HepG2 (cell line): ENCODE data around the gene BTRC. TPM values are rescaled to one million over a fixed set of nuclear protein-coding genes. Genes with fewer than 3 reads are reported as not detected.
"Not testable (repeated sequence)": the region's sequence is repeated elsewhere in the genome, so short reads cannot be mapped to it uniquely, and the experiment has no call there.

Experiments used
- ATAC-seq: fragments of 200-7000 bp; cut with Tn5 transposase; 3 replicates; pipeline ENCODE4 v1.9.1; 2020; ENCODE audit warnings: mild to moderate bottlenecking, moderate library complexity
- BruUV-seq: library from RNA; stranded (reverse); fragments of 400-500 nt; replicated peaks from 2 replicates; lab custom pipeline; 2021; lab: Mats Ljungman, UMichigan
- CTCF ChIA-PET: fragments of 300-600 bp; formaldehyde crosslinking; extraction: SDS; loops from one replicate; lab custom pipeline; 2021; ENCODE audit warnings: low total read pairs, inconsistent platforms, low intra/inter-chr PET ratio; lab: Yijun Ruan, JAX
- POLR2A ChIA-PET: fragments of 350-600 bp; sonication (Branson Sonifier 250); formaldehyde crosslinking; loops from one replicate; lab custom pipeline; 2020; ENCODE audit warnings: antibody characterized with exemption, inconsistent platforms; lab: Yijun Ruan, JAX
- DNase-seq: peaks from one replicate; pipeline ENCODE4 v3.0.0-alpha.2; 2015; ENCODE audit warnings: low spot score
- FAIRE-seq: peaks from 3 replicates; lab custom pipeline; 2011; peaks lifted over from hg19 to GRCh38; lab: Jason Lieb, UNC
- H2AFZ ChIP-seq: one replicate; pipeline ENCODE4 v1.6.1; 2011; ENCODE audit warnings: low read length, inconsistent platforms
- H3K27ac ChIP-seq: fragments of 300-600 bp; 3 replicates; pipeline ENCODE4 v1.8.0; 2011; ENCODE audit warnings: mixed run types, mild to moderate bottlenecking, mixed read lengths, low read length, inconsistent platforms; ENCODE audit not compliant: insufficient read depth; ENCODE audit errors: extremely low read length
- H3K27me3 ChIP-seq, 2 experiments: fragments of 200-600 bp in 1 of 2; 2 replicates in 1 of 2; 3 replicates in 1 of 2; pipeline versions ENCODE4 v1.6.0 to v1.8.0; 2011; ENCODE audit warnings: low read length in 2 of 2, mild to moderate bottlenecking in 2 of 2, moderate library complexity in 2 of 2, inconsistent platforms in 1 of 2; ENCODE audit not compliant: insufficient read depth in 2 of 2, control insufficient read depth in 1 of 2
- H3K36me3 ChIP-seq, 2 experiments: fragments of 200-600 bp in 1 of 2; replicated peaks in 1 of 2; 2 replicates in 1 of 2; 3 replicates in 1 of 2; pipeline versions ENCODE4 v1.5.1 to v1.8.0; 2011; ENCODE audit warnings: low read length in 2 of 2, inconsistent platforms in 1 of 2; ENCODE audit not compliant: insufficient read depth in 2 of 2, control insufficient read depth in 1 of 2
- H3K4me1 ChIP-seq: 2 replicates; pipeline ENCODE4 v1.5.1; 2012; ENCODE audit warnings: low read length, inconsistent platforms; ENCODE audit not compliant: insufficient read depth
- H3K4me2 ChIP-seq: 2 replicates; pipeline ENCODE4 v1.6.0; 2011; ENCODE audit warnings: low read depth, low read length, inconsistent platforms
- H3K4me3 ChIP-seq, 3 experiments: fragments of 200-600 bp in 1 of 3; sonication (generic), shearing (Covaris generic) in 1 of 3; replicated peaks in 1 of 3; 2 replicates each; pipeline ENCODE4 v1.5.1; 2011 to 2016; ENCODE audit warnings: low read length in 3 of 3, inconsistent platforms in 2 of 3, low read depth in 2 of 3, mild to moderate bottlenecking in 2 of 3, control low read depth in 1 of 3, mixed read lengths in 1 of 3; ENCODE audit not compliant: insufficient read depth in 1 of 3
- H3K79me2 ChIP-seq: one replicate; pipeline ENCODE4 v1.6.1; 2011; ENCODE audit warnings: low read length, inconsistent platforms; ENCODE audit not compliant: insufficient read depth
- H3K9ac ChIP-seq: 2 replicates; pipeline ENCODE4 v1.6.0; 2011; ENCODE audit warnings: mild to moderate bottlenecking, low read depth, low read length, inconsistent platforms; ENCODE audit not compliant: insufficient read depth
- H3K9me3 ChIP-seq: 2 replicates; pipeline ENCODE4 v1.5.1; 2012; ENCODE audit warnings: mild to moderate bottlenecking, low read length
- H4K20me1 ChIP-seq: 2 replicates; pipeline ENCODE4 v1.6.0; 2011; ENCODE audit warnings: inconsistent platforms, mild to moderate bottlenecking, low read length, moderate library complexity; ENCODE audit not compliant: insufficient read depth
- FOSL2 ChIP-seq: sonication (generic); formaldehyde crosslinking; IDR thresholded peaks from 2 replicates; pipeline ENCODE4 v1.4.0; 2020; ENCODE audit warnings: missing genetic modification reagents
- KMT2A ChIP-seq: sonication (generic); formaldehyde crosslinking; IDR thresholded peaks from 2 replicates; pipeline ENCODE4 v1.4.0; 2020; ENCODE audit warnings: missing genetic modification reagents
- NFYB ChIP-seq: sonication (generic); formaldehyde crosslinking; IDR thresholded peaks from 2 replicates; pipeline ENCODE4 v1.4.0; 2020; ENCODE audit warnings: missing genetic modification reagents
- NFYC ChIP-seq: IDR thresholded peaks from 2 replicates; pipeline ENCODE4 v1.6.1; 2016; ENCODE audit warnings: missing genetic modification reagents, missing compliant biosample characterization
- RFX5 ChIP-seq: IDR thresholded peaks from 2 replicates; pipeline ENCODE4 v1.6.1; 2011; ENCODE audit warnings: low read depth, low read length, improper control_type of control experiment
- RFXANK ChIP-seq: IDR thresholded peaks from 2 replicates; pipeline ENCODE4 v1.6.1; 2016
- RFXAP ChIP-seq: sonication (generic); formaldehyde crosslinking; IDR thresholded peaks from 2 replicates; pipeline ENCODE4 v1.4.0; 2020; ENCODE audit warnings: missing genetic modification reagents, borderline replicate concordance
- SP1 ChIP-seq, 2 experiments: fragments of 450-650 bp in 1 of 2; sonication (generic) in 1 of 2; formaldehyde crosslinking in 1 of 2; IDR thresholded peaks; 2 replicates each; pipeline versions ENCODE4 v1.4.0 to v1.6.1; 2016 to 2020; ENCODE audit warnings: missing genetic modification reagents in 1 of 2
- ZNF781 ChIP-seq: sonication (generic); formaldehyde crosslinking; IDR thresholded peaks from 2 replicates; pipeline ENCODE4 v1.5.1; 2020; ENCODE audit warnings: borderline replicate concordance, mild to moderate bottlenecking, missing genetic modification reagents; ENCODE audit errors: not compliant biosample characterization
- WGBS: methylation state at CpG from one replicate; pipeline ENCODE4 v1.1.6; 2017; ENCODE audit warnings: low lambda C conversion rate; 5-methylcytosine and 5-hydroxymethylcytosine counted together
- in situ Hi-C: cut with HindIII; loops from 2 replicates; pipeline ENCODE4 v1.10.0; 2017; ENCODE audit warnings: low pct_unique_long_range_greater_than_20kb; ENCODE audit not compliant: extremely low pct_ligation_motif_present
- intact Hi-C: fragments of 100-400 bp; cut with micrococcal nuclease; formaldehyde crosslinking; loops from one replicate; pipeline ENCODE4 v1.10.0; 2022; ENCODE audit not compliant: unreplicated experiment
- polyA plus RNA-seq, 8 experiments: library from polyadenylated mRNA; depleted of rRNA in 3 of 8; stranded (reverse) in 7 of 8; unstranded in 1 of 8; fragments of >200 nt; fragmentation: Illumina TruSeq in 4 of 8; extraction: Trizol in 4 of 8; gene quantifications; 2 replicates each; pipeline versions ENCODE4 v1.2.1 to v1.2.3, GENCODE V29; 2011 to 2016; ENCODE audit warnings: low read depth in 4 of 8, missing spikeins in 1 of 8, mixed read lengths in 1 of 8; ENCODE audit not compliant: insufficient read depth in 1 of 8
- total RNA-seq, 5 experiments: library from RNA; depleted of rRNA; stranded (reverse); fragments of >200 nt; fragmentation: Illumina TruSeq; extraction: Trizol; gene quantifications; 2 replicates each; pipeline ENCODE4 v1.2.3, GENCODE V29; 2016; ENCODE audit warnings: low read depth in 1 of 5
- TF ChIP-seq, protein P1 (sequence below): sonication (generic); formaldehyde crosslinking; IDR thresholded peaks from 2 replicates; pipeline ENCODE4 v1.4.0; 2020; ENCODE audit warnings: missing genetic modification reagents, mild to moderate bottlenecking, borderline replicate concordance

The BTRC gene
- total and polyA plus RNA-seq, 2 of the 13 experiments (the other 11 are each of a cell fraction or from before 2014, with no cell fraction given), result 12.0 to 14.4 TPM

- peaks cover 3 to 8% of the 10 kb centered on the region in 2 experiments; a peak in 1 of 5 replicates for H3K36me3 ChIP-seq
- peak overlapping the region; percentile 1 for H3K27ac ChIP-seq
- no TSS peak for BruUV-seq
- peak overlapping the region; percentile 94 for H3K4me2 ChIP-seq
- TF ChIP-seq KMT2A, result no peak
- TF ChIP-seq RFXAP (CRISPR knock-in tag), result peak; percentile 33; the same call in 1 of the 2 replicates
- TF ChIP-seq NFYB, result peak; percentile 67
- TF ChIP-seq SP1 (IDR thresholded peaks at IDR 0.05), result no peak
- no peak for TF ChIP-seq SP1 (CRISPR knock-in tag; IDR thresholded peaks at IDR 0.05)
- TF ChIP-seq NFYC (CRISPR knock-in tag), result 0 out of 2 replicates have a peak, but pooled peaks have one; percentile 26
- TF ChIP-seq RFX5, result peak; percentile 98
- peak; percentile 76 for TF ChIP-seq FOSL2 (CRISPR knock-in tag)
- TF ChIP-seq, protein P1, sequence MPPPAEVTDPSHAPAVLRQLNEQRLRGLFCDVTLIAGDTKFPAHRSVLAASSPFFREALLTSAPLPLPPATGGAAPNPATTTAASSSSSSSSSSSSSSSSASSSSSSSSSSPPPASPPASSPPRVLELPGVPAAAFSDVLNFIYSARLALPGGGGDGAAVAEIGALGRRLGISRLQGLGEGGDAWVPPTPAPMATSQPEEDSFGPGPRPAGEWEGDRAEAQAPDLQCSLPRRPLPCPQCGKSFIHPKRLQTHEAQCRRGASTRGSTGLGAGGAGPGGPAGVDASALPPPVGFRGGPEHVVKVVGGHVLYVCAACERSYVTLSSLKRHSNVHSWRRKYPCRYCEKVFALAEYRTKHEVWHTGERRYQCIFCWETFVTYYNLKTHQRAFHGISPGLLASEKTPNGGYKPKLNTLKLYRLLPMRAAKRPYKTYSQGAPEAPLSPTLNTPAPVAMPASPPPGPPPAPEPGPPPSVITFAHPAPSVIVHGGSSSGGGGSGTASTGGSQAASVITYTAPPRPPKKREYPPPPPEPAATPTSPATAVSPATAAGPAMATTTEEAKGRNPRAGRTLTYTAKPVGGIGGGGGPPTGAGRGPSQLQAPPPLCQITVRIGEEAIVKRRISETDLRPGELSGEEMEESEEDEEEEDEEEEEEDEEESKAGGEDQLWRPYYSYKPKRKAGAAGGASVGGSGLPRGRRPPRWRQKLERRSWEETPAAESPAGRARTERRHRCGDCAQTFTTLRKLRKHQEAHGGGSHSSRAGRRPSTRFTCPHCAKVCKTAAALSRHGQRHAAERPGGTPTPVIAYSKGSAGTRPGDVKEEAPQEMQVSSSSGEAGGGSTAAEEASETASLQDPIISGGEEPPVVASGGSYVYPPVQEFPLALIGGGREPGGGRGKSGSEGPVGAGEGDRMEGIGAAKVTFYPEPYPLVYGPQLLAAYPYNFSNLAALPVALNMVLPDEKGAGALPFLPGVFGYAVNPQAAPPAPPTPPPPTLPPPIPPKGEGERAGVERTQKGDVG (CRISPR knock-in tag), result no peak
- TF ChIP-seq RFXANK (CRISPR knock-in tag), result peak; percentile 97
- TF ChIP-seq ZNF781 (CRISPR knock-in tag), result no peak
- TF ChIP-seq, all 625 proteins: peak for 6
- POLR2A ChIA-PET, result interaction anchor here (1.3 kb wide), 1 partner anchor 14 kb away, joined by 4 read pairs; no protein-coding TSS in a partner anchor
- FAIRE-seq, result peak; percentile 65
- no peaks in the 10 kb centered on the region; a peak in 1 of 5 replicates for H3K27me3 ChIP-seq
- H3K4me3 ChIP-seq, result peak overlapping the region; percentile 86 to 95 (median 94)
- H3K9ac ChIP-seq, result peak overlapping the region; percentile 90; the same call in 1 of the 2 replicates
- intact Hi-C loops, result no loop called here
- peak overlapping the region; percentile 63 for H2AFZ ChIP-seq
- 3% methylated on average over 5 of the region's 5 CpGs for WGBS
- DNase-seq, result peak; percentile 40
- peak; percentile 59 for ATAC-seq
- H3K9me3 ChIP-seq, result no peaks in the 10 kb centered on the region
- CTCF ChIA-PET, result no interaction called here
- no peaks in the 10 kb centered on the region for H4K20me1 ChIP-seq
- in situ Hi-C loops, result no loop called here
- peaks cover 25% of the 10 kb centered on the region for H3K4me1 ChIP-seq
- peaks cover 16% of the 10 kb centered on the region for H3K79me2 ChIP-seq
Observed at GRCh38 chr10:101588879-101589278, 234.9 kb downstream of the BTRC start.

DNA sequence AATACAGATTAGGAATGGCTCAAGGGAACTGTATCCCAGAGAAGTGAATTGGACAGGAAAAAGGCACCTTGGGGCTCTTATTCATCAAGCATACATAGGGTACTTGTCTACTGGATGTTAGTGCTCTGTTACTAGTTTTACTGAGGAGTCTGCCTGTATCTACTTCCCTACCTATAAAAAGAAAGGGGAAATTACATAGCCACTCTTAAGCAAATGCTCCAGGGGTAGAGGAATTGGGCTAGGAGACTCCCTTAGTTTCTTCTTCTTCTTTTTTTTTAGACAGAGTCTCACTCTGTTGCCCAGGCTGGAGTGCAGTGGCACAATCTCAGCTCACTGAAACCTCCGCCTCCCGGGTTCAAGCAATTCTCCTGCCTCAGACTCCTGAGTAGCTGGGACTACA is 239.4 kb downstream of the BTRC start:
- intact Hi-C loops, CTCF ChIA-PET, DNase-seq, H3K9me3 ChIP-seq, H3K9ac ChIP-seq, in situ Hi-C loops, BruUV-seq, H4K20me1 ChIP-seq, H3K4me2 ChIP-seq, H3K79me2 ChIP-seq, POLR2A ChIA-PET, H3K27me3 ChIP-seq, H2AFZ ChIP-seq, H3K4me1 ChIP-seq, H3K4me3 ChIP-seq, ATAC-seq, H3K36me3 ChIP-seq, FAIRE-seq, H3K27ac ChIP-seq: not testable (repeated sequence)
- WGBS, result 97% methylated on average over 2 of the region's 2 CpGs
